Middle frontal gyrus (tissue), 1 donor: Measurements from ENCODE around the gene TRPC4.
"Not testable (repeated sequence)": the region's sequence is repeated elsewhere in the genome, so short reads cannot be mapped to it uniquely, and the experiment has no call there.

ENCODE experiments used
- DNase-seq: peaks from one replicate; pipeline ENCODE4 v3.0.0-alpha.2; 2015; ENCODE audit warnings: low spot score; ENCODE audit errors: extremely low spot score

Gene TRPC4

DNA sequence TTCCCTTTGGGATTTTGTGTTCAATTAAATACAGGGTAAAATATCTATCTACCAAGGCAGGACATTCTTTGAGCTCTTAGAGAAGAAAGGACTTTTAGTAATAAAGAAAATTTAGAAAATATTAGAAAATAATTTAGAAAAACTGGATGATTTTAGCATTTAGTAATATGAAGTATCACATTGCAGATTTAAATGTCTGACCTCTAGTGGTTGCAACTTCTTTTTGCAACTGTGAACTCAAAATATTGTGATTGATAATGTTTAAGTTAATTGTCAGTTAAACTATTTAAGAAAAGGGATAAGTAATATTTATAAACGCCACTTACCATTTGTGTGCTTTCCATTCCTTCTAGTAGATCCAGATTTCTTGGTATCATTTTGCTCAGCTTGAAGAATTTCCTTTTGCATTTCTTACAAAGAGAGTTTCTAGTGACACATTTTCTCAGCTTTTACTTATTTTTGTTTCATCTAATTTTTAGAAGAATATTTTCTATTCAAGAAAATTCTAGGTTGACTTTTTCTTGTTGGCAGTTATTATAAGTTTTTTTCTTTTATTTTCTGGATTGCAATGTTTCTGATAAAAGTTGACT is 260.7 kb downstream of the TRPC4 start:
- no peak for DNase-seq

GRCh38 chr13:37602733-37603381 is 266.7 kb downstream of the TRPC4 start:
- DNase-seq: no peak

DNA sequence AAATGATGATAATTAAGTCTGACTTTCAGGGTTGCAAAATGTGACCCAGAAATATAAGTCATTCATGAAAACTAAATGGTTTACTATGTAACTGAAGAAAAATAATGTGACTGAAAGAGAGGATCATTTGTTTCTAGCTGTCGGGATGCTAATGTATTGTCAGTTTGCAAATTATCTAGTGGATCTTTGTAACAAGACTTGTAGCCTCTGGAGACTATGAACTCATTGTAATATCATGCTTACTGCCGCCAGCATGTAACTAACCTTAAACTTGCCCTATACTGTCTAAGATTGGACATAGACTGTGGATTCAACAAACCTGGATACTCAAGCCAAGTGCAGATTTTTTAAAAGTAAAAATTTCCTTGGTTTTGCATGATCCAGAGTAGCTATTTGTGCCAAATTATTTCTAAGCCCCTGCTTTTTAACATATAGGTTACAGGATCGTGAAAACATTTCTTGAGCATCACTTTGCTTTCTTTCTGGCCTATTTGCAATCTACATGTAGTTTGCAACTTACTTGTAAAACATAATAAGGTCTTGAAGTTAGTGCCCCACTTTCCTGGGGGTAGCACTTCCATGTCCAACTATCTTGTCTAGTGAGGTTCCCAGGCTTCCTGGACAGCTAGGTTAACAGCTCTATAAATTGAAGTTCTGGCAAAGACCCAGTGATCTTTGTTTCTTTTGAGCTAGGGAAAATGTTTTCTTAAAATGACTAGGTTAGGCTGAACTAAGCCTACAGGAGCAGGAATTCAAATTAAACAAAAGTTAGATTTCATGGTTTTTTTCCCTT is 267.7 kb downstream of the TRPC4 start:
- DNase-seq: no peak

GRCh38 chr13:37599519-37599918 is 270.1 kb downstream of the TRPC4 start:
- DNase-seq: no peak

- DNase-seq: no peak
Observed at GRCh38 chr13:37598597-37598996, 271.0 kb downstream of the TRPC4 start, which contains the start of gene POSTN. TSS of gene POSTN (minus strand) at chr13:37598768. CDS start at chr13:37598726, 42 bp downstream.

DNA sequence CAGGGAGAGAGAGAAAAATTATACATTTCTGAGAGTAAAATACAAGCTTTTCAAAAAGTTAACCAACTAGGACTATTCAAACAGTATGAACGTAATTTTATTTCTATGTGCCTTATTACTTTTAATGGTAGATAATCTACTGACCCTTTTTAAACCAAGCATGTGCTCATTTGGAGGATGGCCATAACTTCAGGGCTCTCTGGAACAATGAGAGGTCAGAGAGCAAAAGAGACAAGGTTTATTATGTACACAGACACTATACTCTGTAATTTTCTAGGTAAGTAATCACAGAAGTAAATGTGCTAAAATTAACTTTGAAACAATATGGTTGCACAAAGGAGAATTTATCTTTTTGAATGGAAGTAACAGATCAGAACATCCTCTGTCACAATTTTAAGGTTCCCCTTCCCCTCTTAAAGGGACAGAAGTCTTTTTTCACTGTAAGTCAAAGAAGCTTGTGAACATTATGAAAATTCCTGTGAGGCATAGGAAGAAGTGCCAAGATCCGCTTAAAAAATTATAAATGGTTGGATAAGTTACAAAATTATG is 272.0 kb downstream of the TRPC4 start:
- no peak for DNase-seq

DNA sequence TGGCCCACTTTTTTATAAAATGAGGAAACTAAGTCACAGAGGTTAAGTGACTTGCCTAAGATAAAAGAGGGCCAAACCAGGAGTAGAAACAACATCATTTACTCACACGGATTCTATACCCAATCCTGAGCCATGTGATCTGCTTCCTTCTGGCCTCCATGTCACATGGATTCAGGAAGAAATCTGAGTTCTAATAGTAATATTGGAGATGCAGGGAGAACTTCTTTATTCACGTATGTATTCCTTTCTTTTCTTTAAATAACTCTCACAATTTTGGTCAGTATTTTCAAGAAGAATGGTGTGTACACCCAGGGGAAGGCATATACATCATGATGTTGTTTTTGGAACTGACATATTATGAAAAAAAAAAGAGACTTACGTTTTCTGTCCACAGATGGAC is 272.8 kb downstream of the TRPC4 start:
- no peak for DNase-seq

DNA sequence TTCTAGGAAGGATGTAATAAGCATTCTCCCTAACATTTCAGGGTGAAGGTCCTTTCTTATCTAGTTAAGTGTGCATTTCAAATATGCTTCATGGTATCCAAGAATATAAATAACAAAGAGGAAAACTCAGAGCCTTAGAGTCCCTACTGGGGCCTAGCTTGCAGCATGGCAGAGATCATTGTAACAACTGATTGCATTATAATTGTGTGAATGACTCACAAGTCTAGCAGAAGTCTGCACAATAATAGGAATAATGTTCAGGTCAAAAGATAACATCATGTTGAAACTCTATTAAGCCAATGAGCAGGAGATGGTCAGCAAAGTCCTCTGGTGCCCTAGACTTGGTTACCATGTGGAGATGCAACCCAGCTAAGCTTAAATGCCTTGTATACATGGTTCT is 274.4 kb downstream of the TRPC4 start:
- no peak for DNase-seq

DNA sequence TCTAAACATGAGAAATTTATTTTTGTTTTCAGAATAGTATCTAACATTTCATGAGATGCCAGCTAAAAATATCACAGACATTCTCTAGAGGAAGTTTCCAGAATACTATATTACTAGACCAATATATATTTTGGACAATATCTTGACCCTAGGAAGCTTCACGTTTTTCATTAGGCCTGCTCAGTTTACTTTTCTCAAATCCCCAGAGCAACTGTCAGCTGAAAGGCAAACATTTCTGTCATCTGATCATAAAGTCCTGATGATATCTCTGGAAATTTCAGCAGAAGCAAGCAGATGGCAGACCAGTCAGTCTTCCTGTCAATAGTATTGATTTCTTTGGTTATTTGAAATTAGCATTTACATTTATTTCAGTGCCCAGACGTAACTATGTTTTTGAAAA is 275.0 kb downstream of the TRPC4 start:
- DNase-seq: no peak

DNA sequence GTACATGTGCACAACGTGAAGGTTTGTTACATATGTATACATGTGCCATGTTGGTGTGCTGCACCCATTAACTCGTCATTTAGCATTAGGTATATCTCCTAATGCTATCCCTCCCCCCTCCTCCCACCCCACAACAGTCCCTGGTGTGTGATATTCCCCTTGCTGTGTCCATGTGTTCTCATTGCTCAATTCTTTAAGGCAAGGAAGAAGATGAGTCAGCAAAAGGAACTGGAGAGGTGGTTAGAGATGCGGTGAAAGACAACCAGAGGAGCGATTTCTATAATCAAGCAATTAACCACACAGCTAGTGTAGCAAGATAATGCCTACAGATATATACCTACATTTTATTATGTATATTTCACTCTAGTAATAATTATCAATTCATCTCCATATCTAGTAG is 280.2 kb downstream of the TRPC4 start:
- not testable (repeated sequence) for DNase-seq

DNA sequence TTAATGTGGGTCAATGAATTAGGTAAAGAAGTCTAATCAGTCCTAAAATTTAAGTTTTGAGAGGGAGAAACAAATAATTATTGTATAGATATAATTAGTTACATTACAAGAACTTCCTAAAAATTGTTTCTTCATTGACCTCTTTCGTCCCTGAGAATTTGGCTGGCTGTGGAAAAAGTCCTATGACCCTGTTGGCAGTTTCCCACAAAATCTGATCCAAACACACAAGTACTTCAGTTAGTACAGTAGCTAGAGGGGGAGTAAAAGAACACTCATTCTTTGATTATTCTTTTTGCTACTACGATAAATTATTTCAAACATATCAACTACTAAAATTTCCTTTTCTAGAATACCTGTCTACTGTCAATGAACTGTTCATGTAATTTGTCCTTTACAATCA is 282.3 kb downstream of the TRPC4 start:
- no peak for DNase-seq
